GM21390 (cell line): ENCODE measurements around the gene G6PC2.
A peak's percentile ranks its signal among the peaks of the same experiment; 100 is the strongest.

Experiments used
- ATAC-seq: cut with Tn5 transposase; IDR thresholded peaks from one replicate; pipeline ENCODE4 v1.9.1; 2021; ENCODE audit not compliant: unreplicated experiment

G6PC2 gene

GRCh38 chr2:168944065-168944464 is 43.0 kb downstream of the G6PC2 start:
- no peak for ATAC-seq

DNA sequence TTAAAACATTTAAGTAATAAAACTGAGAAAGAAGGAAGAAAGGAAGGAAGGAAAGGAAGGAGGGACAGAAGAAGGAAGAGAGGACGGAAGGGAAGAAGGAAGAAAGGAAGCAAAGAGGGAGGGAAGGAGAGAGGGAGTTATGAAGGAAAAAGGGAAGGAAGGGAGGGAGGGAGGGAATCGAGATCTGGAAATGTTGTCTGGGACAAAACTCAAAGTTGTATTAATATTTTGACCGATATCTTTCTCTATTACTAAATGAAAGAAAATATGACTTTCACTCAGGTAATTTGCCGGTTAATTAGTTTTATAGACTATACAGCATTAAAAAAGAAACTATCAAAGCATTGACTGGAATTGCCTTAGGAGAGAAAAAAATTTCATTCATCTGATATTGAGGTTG is 44.4 kb downstream of the G6PC2 start:
- no peak for ATAC-seq

DNA sequence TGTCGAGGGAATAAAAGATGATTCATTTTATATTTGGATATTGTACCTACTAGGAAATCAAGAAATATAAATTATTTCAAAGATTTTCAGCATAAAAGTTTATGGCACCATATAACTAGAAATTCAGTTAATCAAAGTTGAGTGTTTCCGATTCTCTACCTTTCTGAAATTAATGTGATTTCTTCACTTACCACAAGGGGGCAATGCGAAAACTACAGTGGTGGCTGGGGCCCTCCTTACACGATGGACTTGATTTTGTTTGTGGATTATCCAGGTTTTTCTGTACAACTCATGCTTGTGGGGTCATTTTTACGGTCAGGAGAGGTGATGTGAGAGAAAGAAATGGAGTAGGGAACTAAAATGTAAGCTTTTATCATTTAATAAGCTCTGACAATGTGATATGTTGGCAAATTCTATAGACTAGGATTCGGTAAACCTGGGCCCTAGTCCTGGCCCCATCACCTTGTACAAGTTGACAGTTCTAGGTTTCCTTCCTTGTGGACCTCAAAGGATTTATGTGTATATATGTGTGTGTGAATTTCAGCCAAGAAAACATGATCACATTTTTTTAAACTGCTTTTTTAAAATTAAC is 47.6 kb downstream of the G6PC2 start:
- ATAC-seq = peak; percentile 74

- ATAC-seq = no peak
These were observed 48.2 kb downstream of the G6PC2 start for GRCh38 chr2:168949324-168949723.

DNA sequence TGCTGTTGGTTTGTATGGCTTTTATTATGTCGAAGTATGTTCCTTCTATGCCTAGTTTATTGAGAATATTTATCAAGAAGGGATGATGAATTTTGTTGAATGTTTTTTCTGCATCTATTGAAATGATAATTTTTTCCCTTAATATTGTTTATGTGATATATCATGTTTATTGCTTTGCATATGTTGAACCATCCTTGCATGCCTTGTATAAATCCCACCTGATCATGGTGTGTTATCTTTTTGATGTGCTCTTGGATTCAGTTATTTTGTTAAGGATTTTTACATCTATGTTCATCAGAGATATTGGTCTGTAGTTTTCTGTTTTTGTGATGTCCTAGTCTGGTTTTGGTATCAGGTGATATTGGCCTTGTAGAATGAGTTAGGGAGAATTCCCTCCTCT is 50.8 kb downstream of the G6PC2 start:
- ATAC-seq = no peak

DNA sequence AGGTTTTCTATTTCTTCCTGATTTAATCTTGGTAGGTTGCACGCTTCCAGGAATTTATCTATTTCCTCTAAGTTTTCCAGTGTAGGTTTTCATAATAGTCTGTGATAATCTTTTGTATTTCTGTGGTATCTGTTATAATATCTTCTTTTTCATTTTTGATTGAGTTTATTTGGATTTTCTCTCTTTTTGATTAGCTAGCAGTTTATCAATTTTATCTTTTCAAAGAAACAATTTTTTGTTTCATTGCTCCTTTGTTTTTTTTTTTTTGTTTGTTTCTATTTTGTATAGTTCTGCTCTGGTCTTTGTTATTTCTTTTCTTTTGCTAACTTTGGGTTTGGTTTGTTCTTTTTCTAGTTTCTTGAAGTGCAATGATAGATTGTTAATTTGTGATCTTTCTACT is 51.3 kb downstream of the G6PC2 start:
- no peak for ATAC-seq

DNA sequence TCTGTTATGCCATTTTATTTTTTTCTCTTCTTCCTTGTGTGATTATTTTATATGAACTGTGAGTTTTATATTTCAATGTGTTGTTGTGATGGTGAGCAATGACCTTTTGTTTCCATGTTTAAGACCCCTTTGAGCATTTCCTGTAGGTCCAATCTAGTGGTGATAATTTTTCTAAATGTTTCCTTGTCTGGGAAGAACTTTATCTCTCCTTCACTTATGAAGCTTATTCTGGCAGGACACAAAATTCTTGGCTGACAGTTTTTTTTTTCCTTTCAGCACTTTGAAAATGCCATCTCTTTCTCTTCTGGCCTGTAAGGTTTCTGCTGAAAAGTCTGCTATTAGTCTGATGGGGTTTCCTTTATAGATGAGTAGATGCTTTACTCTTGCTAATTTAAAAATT is 53.2 kb downstream of the G6PC2 start:
- no peak for ATAC-seq

DNA sequence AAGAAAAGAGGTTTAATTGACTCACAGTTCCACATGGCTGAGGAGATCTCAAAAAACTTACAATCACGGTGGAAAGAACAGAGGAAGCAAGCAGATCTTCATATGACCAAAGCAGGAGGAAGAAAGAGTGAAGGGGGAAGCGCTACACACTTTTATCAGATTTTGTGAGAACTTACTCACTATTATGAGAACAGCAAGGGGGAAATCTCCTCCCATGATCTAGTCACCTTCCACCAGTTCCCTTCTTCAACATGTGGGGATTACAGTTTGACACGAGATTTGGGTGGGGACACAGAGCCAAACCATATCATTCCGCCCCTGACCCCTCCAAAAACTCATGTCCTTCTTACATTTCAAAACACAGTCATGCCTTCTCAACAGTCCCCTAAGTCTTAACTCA is 54.2 kb downstream of the G6PC2 start:
- no peak for ATAC-seq

GRCh38 chr2:168956392-168956791 is 55.3 kb downstream of the G6PC2 start:
- no peak for ATAC-seq
